Activated CD4-positive, CD25-positive, alpha-beta regulatory T cell treated with anti-CD3 and anti-CD28 coated beads, Interleukin-2, amount 50 U/mL, for 16 hours (primary cell): ENCODE data around the gene TSEN15.

ENCODE experiments used
- DNase-seq: peaks from one replicate; pipeline ENCODE4 v3.0.0-alpha.2; 2020; ENCODE audit warnings: low read depth, low spot score

Gene TSEN15

DNA sequence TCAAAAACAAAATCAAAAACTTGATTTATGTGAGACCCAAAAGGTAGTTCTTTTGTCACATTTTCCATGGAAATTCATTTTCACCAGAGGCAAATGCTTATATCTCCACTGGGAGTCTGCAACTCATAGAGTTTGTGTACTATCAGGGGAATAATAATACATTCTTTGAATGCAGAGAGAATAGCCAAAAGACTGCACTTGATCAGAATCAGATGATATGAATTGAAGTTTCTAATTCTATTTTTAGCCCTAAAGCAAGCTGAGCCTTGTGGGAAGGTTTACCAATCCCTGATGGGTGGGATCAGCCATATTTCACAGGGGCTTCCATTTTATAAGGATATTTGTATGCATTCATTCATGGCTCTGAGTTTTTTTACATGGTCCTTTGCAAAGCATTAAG is 49.6 kb downstream of the TSEN15 start:
- DNase-seq: no peak

DNA sequence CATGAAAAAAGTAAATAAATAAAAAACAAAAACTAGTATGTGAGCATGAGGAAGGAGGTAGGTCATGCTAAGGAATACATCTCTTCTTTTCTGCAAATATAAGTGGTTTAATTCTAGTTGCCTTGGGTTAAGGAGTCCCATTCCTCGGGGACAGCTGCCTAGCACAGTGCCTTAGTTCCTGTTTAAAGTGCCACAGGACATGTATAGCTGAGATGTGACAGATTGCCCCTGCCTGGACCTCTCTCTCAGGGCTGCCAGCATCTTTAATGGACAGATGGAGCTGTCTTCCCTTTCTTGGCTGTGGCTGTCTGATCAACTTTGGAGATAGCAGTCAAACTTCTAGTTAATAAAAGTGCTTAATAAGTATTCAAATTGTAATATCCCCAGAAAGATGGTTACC is 50.0 kb downstream of the TSEN15 start:
- DNase-seq: no peak

DNA sequence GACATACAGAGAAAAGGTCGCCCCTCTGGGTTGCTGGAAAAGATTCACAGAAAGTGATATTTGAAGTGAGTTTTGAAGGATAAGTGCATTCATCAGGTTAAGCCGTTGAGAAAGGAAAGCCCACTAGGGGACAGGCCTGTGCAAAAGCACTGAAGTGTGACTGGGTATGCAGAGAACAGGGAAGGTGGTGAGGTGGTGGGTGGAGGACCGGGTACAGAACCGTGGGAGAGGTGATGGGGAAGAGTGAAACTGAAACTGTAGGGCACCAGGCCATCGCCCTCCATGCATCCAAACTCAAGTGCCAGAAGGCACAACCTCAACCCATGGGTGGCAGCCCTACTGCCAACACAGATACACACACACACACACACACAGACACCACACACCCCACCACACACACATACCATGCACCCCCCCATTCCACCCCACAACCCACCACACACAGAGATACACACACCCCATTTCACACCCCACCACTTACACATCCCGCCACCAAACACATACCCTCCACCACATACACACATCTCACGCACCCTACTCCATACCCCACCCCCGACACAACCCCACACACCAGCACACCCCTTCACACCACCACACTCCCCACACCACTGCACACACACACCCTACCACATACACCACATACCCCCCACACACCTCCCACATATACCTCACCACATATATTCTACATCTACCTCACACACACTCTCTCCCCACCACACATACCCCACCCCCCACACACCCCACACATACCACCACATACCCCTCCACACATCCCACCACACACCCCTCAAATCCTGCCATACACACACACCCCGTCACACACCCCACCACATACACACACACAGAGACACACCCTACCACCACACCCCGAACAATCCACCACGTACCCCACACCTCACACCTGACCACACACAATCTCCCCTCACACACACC is 59.0 kb downstream of the TSEN15 start:
- no peak for DNase-seq

DNA sequence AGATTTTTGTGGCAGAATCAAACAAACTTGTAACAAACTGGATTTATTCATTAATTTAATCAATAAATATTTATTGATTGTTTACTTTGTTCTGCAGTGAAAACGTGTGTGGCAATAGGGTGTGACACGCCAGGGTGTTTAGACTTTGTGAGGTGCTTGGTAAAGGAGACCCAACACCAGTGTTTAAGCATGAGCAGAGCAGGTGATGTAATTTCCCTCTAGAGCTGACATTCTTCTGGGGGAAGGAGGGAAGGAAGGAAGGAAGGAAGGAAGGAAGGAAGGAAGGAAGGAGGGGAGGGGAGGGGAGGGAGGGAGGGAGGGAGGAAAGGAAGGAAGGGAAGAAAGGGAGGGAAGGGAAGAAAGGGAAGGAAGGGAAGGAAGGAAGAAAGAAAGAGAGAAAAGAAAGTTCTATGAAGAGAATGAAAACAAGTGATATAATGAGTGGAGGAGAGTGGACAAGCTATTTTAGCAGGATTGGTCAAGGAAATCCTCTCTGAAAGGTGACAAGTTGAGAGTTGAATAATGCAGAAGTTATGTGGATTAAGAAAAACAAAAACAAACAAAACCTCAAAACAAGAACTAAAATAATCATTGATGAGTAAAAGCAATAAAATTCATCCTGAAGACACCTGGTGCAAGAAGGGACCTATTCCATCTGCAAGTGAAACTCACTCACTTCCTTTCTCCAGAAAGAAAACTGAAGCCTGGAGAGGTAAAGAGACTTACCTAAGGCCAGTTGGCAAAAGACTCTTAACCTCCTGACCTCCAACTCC is 60.8 kb downstream of the TSEN15 start:
- DNase-seq: no peak

DNA sequence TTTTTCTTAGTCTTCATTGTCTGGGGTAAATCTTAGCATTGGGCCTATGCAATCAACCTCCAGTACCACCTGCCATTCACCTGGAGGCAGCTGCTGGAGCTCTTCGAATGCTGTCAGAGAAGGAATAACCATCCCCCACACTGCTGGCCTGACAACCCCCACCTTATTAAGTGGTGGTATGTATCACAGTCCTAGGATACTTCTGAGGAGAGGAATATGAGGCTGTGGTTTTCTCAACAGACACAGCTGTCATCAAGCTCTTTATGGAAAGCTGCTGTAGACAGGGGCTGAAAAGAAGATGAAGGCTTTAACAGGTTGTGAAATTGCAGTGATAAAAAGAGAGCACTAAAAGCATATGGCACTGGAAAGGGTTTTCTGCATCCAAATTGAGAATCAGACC is 61.7 kb downstream of the TSEN15 start:
- no peak for DNase-seq

DNA sequence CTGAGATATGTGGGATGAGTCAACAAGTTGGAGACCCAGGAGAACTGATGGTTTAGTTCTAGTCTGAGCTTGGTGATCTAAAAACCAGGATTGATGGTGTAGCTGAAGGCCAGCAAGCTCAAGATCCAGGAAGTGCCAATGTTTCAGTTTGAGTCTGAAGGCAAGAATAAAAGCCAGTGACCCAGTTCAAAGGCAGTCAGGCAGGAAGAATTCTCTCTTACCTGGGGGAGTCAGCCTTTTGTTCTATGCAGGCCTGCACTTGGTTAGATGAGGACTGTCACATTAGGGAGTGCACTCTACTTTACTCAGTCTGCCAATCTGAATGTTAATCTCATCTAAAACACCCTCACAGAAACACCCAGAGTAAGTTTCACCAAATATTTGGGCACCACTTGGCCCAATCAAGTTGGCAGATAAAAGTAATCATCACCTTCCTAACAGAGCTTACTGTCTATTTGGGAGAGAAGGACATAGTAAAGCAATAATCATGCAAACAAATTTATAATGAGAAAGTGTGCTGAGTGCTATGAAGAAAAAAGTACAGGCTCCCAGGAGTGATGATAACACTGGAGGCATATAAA is 63.4 kb downstream of the TSEN15 start:
- DNase-seq: no peak

DNA sequence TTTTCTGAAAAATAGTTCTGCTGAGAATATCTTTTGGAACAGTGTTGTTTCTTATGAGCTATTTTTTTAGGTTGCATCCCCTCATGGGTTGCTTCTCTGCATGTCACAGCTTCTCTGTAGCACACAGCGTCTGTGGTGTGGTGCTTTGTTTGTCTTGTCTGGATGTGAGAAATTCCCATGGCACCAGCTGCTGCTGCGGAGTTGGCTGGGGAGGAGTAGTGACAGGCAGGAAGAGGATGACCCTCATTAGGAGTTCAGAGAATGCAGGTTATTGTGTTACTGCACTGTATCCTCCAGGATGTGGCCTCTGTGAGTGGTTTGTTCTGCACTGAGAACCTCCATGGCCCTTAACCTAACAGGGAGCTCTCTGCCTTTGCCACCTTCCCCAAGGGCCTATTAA is 64.8 kb downstream of the TSEN15 start:
- no peak for DNase-seq

DNA sequence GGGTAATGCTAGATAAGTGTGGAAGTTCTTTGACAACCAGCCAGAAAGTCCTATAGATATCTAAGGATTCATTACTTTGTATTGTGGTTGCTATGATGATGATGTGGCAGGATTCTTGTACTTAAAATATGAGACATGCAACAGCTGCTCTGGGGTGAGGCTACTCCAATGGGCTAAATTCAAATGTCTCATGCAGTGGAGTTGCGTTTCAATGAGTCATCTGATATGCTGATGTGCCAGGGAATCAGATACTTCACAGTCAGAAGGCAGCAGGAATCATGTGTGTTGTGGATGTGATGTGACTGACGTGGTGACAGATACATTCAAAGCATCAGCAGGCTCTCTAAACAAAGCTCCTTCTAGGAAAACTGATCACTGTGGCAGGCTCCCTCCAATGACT is 66.5 kb downstream of the TSEN15 start:
- no peak for DNase-seq
